Fibroblast of mammary gland (primary cell): ENCODE data around the gene CCDC12.

ENCODE experiments used
- DNase-seq: peaks from one replicate; pipeline ENCODE4 v3.0.0-alpha.2; 2010; ENCODE audit warnings: low read depth
- H3K4me3 ChIP-seq: 2 replicates; pipeline ENCODE4 v1.5.1; 2011; ENCODE audit warnings: low read depth, mild to moderate bottlenecking, low read length, moderate library complexity; ENCODE audit not compliant: control insufficient read depth
- CTCF ChIP-seq: conservative IDR thresholded peaks from 2 replicates; pipeline ENCODE4 v1.5.1; 2011; ENCODE audit warnings: low read depth, low read length, inconsistent platforms; ENCODE audit not compliant: control insufficient read depth, insufficient read depth

CCDC12 gene

GRCh38 chr3:46876313-46877300 is 99.9 kb downstream of the CCDC12 start:
- H3K4me3 ChIP-seq: no peak overlapping the region
- no peak for DNase-seq
- no peak for TF ChIP-seq CTCF

DNA sequence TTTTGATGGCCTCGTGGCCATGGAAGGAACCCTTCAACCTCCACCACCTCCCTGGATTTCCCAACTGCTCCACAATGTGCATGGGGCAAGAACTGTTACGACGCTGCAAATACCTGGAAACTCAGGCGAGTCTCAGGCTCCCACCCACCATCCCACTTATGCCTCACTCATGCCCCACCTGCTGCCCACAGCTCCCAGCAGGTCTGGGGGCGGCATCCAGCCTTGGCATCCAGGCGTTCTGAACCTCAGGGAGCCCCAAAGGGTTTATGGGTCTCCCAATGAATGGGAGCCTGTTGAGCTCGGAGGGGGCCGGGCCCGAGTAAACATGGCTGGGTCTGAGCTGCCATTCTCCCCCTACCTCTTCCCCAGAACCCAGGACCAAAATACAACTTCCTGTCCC is 101.0 kb downstream of the CCDC12 start:
- no peak for DNase-seq
- TF ChIP-seq CTCF: no peak
- no peak overlapping the region for H3K4me3 ChIP-seq

DNA sequence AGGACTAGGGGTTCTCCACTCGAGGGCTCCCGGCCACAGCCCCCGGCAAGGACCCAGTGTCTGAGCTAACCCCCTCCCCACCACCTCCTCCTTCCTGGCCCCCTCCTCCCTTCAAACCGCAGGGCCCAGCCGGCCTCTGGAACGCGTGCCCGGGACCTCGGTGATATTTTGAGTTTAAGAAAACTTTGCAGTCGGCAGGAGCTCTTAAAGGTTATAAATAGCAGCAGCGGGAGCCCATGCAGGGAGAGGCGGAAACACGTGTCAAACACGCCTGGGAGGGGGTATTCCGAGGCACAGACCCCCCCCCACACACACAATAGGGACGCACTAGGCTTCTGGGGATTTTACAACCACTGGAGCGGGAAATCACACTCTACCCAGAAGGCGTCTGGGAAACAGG is 102.1 kb downstream of the CCDC12 start:
- no peak for DNase-seq
- no peak for TF ChIP-seq CTCF
- H3K4me3 ChIP-seq: no peak overlapping the region

GRCh38 chr3:46873521-46873920 is 103.0 kb downstream of the CCDC12 start:
- no peak for TF ChIP-seq CTCF

More at GRCh38 chr3:46873521-46873920, 103.0 kb downstream of the CCDC12 start:
- DNase-seq: no peak
- H3K4me3 ChIP-seq: no peak overlapping the region
